GM12874 (cell line): ENCODE results near the gene MEGF10.

ENCODE experiments used
- CTCF ChIP-seq: IDR thresholded peaks from 2 replicates; pipeline ENCODE4 v1.5.1; 2011; ENCODE audit warnings: low read depth, mild to moderate bottlenecking, control low read depth, low read length, moderate library complexity; ENCODE audit not compliant: insufficient read depth

Gene MEGF10

GRCh38 chr5:127352068-127352467, 61.5 kb downstream of the MEGF10 start:
- no peak for TF ChIP-seq CTCF

- TF ChIP-seq CTCF, result no peak
Measured at GRCh38 chr5:127353327-127353726, 62.7 kb downstream of the MEGF10 start.

GRCh38 chr5:127353796-127354195, 63.2 kb downstream of the MEGF10 start:
- no peak for TF ChIP-seq CTCF

- no peak for TF ChIP-seq CTCF
Measured at GRCh38 chr5:127355337-127355736, 64.7 kb downstream of the MEGF10 start.

- no peak for TF ChIP-seq CTCF
Measured at GRCh38 chr5:127358284-127358683, 67.7 kb downstream of the MEGF10 start.

GRCh38 chr5:127358740-127359139, 68.1 kb downstream of the MEGF10 start:
- TF ChIP-seq CTCF, result no peak

GRCh38 chr5:127359502-127359901, 68.9 kb downstream of the MEGF10 start:
- TF ChIP-seq CTCF, result no peak

GRCh38 chr5:127363403-127363802, 72.8 kb downstream of the MEGF10 start:
- no peak for TF ChIP-seq CTCF
